Measurements from ENCODE around the gene AFF1.
A peak's percentile ranks its signal among the peaks of the same experiment; 100 is the strongest.
"Not testable (repeated sequence)": the region's sequence is repeated elsewhere in the genome, so short reads cannot be mapped to it uniquely, and the experiment has no call there.

The AFF1 gene

GRCh38 chr4:87035881-87036509 is 101.2 kb downstream of the AFF1 start:
- H3K4me3 ChIP-seq (ENCODE audit: low read depth, low read length) = no peak overlapping the region
- no peak for DNase-seq (ENCODE audit: low read depth)
- TF ChIP-seq CTCF (IDR thresholded peaks at IDR 0.05; ENCODE audit: insufficient read depth, low read depth, low read length, missing control alignments) = no peak

DNA sequence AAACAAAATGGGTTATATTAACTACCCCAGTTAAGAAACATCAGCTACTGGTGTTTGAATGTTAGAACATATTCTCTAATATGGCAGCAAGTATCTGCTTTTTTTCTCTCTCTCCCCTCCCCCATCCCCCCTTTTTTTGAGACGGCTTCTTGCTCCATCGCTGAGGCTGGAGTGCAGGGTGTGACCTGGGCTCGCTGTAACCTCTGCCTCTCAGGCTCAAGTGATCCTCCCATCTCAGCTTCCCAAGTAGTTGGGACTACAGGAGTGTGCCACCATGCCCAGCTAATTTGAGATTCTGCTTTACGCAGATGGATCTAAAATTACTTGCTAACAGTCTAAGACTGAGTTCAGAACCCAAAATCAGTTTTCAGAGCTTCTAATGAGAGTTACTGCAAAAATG is 101.9 kb downstream of the AFF1 start:
- TF ChIP-seq CTCF (IDR thresholded peaks at IDR 0.05; ENCODE audit: insufficient read depth, low read depth, low read length, missing control alignments) = no peak

DNA sequence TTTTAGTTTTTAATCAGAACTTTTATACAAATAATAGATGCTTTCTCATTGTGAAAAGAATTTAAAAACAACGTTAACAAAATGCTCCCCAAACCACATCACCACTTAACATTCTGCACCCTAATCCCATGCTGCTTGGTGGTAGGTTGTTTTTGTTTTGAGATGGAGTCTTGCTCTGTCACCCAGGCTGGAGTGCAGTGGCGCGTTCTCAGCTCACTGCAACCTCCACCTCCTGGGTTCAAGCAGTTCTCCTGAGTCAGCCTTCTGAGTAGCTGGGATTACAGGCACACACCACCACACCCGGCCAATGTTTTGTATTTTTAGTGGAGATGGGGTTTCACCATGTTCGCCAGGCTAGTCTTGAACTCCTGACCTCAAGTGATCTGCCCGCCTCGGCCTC is 102.4 kb downstream of the AFF1 start:
- DNase-seq (ENCODE audit: low read depth); H3K4me3 ChIP-seq (ENCODE audit: low read depth, low read length): not testable (repeated sequence)

More for the DNA sequence above, 101.9 kb downstream of the AFF1 start:
- no peak overlapping the region for H3K4me3 ChIP-seq (ENCODE audit: low read depth, low read length)
- no peak for DNase-seq (ENCODE audit: low read depth)

DNA sequence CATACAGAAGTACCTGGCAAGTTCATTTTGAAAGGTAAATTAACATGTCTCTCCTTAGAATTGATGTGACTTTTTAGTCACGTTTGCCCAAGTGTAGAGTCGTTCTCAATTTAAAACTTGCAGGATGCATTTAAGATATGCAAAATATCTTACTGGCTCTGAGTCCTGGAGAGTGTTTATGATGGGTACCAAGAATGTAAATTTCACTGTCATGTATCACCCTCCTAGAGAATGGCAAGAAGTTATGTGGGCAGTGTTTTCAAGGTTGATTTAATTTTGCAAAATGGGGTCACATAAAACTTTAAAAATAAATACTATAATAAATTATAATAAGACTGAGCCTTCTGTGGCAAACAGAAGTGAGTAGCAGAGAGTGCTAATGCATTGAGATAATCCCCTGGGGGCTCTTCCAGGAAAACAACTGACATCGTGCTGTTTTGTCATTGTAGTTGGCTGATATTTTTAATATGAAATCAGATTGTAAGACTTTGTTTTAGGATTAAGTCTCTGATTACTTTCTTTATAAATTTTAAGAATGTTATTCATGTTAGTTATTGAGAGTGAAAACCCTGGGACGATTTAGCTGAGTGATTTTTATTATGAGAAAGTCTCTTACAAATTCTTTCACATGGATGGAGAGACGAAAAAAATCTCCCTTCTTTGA is 103.0 kb downstream of the AFF1 start:
- H3K4me3 ChIP-seq (ENCODE audit: low read depth, low read length) = no peak overlapping the region
- TF ChIP-seq CTCF (IDR thresholded peaks at IDR 0.05; ENCODE audit: insufficient read depth, low read depth, low read length, missing control alignments) = no peak
- no peak for DNase-seq (ENCODE audit: low read depth)

- no peak overlapping the region for H3K4me3 ChIP-seq (ENCODE audit: low read depth, low read length)
- DNase-seq (ENCODE audit: low read depth) = peak; percentile 47
- no peak for TF ChIP-seq CTCF (IDR thresholded peaks at IDR 0.05; ENCODE audit: insufficient read depth, low read depth, low read length, missing control alignments)
Observed at GRCh38 chr4:87038837-87039615, 104.2 kb downstream of the AFF1 start.

GRCh38 chr4:87041141-87041540 is 106.3 kb downstream of the AFF1 start:
- no peak for TF ChIP-seq CTCF (IDR thresholded peaks at IDR 0.05; ENCODE audit: insufficient read depth, low read depth, low read length, missing control alignments)
- DNase-seq (ENCODE audit: low read depth) = no peak
- H3K4me3 ChIP-seq (ENCODE audit: low read depth, low read length) = no peak overlapping the region

GRCh38 chr4:87042221-87042620 is 107.4 kb downstream of the AFF1 start:
- TF ChIP-seq CTCF (IDR thresholded peaks at IDR 0.05; ENCODE audit: insufficient read depth, low read depth, low read length, missing control alignments) = no peak
- H3K4me3 ChIP-seq (ENCODE audit: low read depth, low read length) = no peak overlapping the region
- DNase-seq (ENCODE audit: low read depth) = no peak

All from GM12865 (cell line).